Fibroblast of lung (primary cell): ENCODE data around the gene EWSR1. TPM values are rescaled to one million over a fixed set of nuclear protein-coding genes. Genes with fewer than 3 reads are reported as not detected.
A peak's percentile ranks its signal among the peaks of the same experiment; 100 is the strongest.

Experiments used
- DNase-seq, 2 donors: peaks; one replicate each; pipeline versions ENCODE4 v3.0.0 to v3.0.0-alpha.2; 2010; ENCODE audit warnings: low read depth in 2 of 2
- H2AFZ ChIP-seq: 2 replicates; pipeline ENCODE4 v1.5.1; 2012; ENCODE audit warnings: low read length, control low read depth, inconsistent platforms
- H3K27ac ChIP-seq: 2 replicates; pipeline ENCODE4 v1.5.1; 2011; ENCODE audit warnings: low read length, control low read depth; ENCODE audit not compliant: insufficient read depth
- H3K27me3 ChIP-seq: 2 replicates; pipeline ENCODE4 v1.5.1; 2011; ENCODE audit warnings: mild to moderate bottlenecking, low read length; ENCODE audit not compliant: control insufficient read depth, insufficient read depth
- H3K36me3 ChIP-seq: 2 replicates; pipeline ENCODE4 v1.5.1; 2011; ENCODE audit warnings: low read length; ENCODE audit not compliant: control insufficient read depth, insufficient read depth
- H3K4me1 ChIP-seq: 2 replicates; pipeline ENCODE4 v1.5.1; 2011; ENCODE audit warnings: low read length; ENCODE audit not compliant: control insufficient read depth, insufficient read depth; ENCODE audit errors: extremely low read depth
- H3K4me2 ChIP-seq: 2 replicates; pipeline ENCODE4 v1.5.1; 2011; ENCODE audit warnings: low read length, control low read depth; ENCODE audit not compliant: insufficient read depth; ENCODE audit errors: extremely low read depth
- H3K4me3 ChIP-seq, 4 experiments: fragments of 200-600 bp in 1 of 4; sonication (generic) in 1 of 4; replicated peaks in 1 of 4; 2 replicates each; pipeline ENCODE4 v1.5.1; 2011 to 2016; ENCODE audit warnings: low read length in 4 of 4, low read depth in 3 of 4, mild to moderate bottlenecking in 3 of 4, control low read depth in 2 of 4, inconsistent platforms in 1 of 4, mixed read lengths in 1 of 4; ENCODE audit not compliant: insufficient read depth in 1 of 4; ENCODE audit errors: control extremely low read depth in 1 of 4
- H3K79me2 ChIP-seq: 2 replicates; pipeline ENCODE4 v1.5.1; 2012; ENCODE audit warnings: mild to moderate bottlenecking, low read length, inconsistent platforms; ENCODE audit not compliant: control insufficient read depth, insufficient read depth
- H3K9ac ChIP-seq: 2 replicates; pipeline ENCODE4 v1.5.1; 2011; ENCODE audit warnings: mild to moderate bottlenecking, low read length, control low read depth; ENCODE audit not compliant: insufficient read depth
- H3K9me3 ChIP-seq: 2 replicates; pipeline ENCODE4 v1.5.1; 2012; ENCODE audit warnings: low read depth, low read length; ENCODE audit not compliant: control insufficient read depth, insufficient read depth
- H4K20me1 ChIP-seq: 2 replicates; pipeline ENCODE4 v1.5.1; 2011; ENCODE audit warnings: low read length; ENCODE audit not compliant: control insufficient read depth, insufficient read depth; ENCODE audit errors: extremely low read depth
- CTCF ChIP-seq, 2 donors: IDR thresholded peaks in 1 of 2; conservative IDR thresholded peaks in 1 of 2; 1 replicate in 1 of 2; 2 replicates in 1 of 2; pipeline ENCODE4 v1.5.1; 2011 to 2012; ENCODE audit warnings: low read length in 2 of 2, control low read depth in 1 of 2, inconsistent platforms in 1 of 2, low read depth in 1 of 2, mild to moderate bottlenecking in 1 of 2
- EZH2 ChIP-seq: IDR thresholded peaks from 2 replicates; pipeline ENCODE4 v1.5.1; 2012; ENCODE audit warnings: low read length, control low read depth, mild to moderate bottlenecking; ENCODE audit errors: missing control alignments
- polyA plus RNA-seq, 2 donors: library from polyadenylated mRNA; depleted of rRNA in 1 of 2; stranded (reverse) in 1 of 2; unstranded in 1 of 2; fragments of >200 nt; gene quantifications; 2 replicates each; pipeline ENCODE4 v1.2.1, GENCODE V29; 2011 to 2012; ENCODE audit warnings: missing spikeins in 1 of 2
- total RNA-seq: library from RNA; depleted of rRNA; stranded (reverse); fragments of >200 nt; gene quantifications from 2 replicates; pipeline ENCODE4 v1.2.1, GENCODE V29; 2014

EWSR1 gene
- total and polyA plus RNA-seq, 2 donors (not counting 1 experiment from before 2014, with no cell fraction given): 150 to 172 TPM

DNA sequence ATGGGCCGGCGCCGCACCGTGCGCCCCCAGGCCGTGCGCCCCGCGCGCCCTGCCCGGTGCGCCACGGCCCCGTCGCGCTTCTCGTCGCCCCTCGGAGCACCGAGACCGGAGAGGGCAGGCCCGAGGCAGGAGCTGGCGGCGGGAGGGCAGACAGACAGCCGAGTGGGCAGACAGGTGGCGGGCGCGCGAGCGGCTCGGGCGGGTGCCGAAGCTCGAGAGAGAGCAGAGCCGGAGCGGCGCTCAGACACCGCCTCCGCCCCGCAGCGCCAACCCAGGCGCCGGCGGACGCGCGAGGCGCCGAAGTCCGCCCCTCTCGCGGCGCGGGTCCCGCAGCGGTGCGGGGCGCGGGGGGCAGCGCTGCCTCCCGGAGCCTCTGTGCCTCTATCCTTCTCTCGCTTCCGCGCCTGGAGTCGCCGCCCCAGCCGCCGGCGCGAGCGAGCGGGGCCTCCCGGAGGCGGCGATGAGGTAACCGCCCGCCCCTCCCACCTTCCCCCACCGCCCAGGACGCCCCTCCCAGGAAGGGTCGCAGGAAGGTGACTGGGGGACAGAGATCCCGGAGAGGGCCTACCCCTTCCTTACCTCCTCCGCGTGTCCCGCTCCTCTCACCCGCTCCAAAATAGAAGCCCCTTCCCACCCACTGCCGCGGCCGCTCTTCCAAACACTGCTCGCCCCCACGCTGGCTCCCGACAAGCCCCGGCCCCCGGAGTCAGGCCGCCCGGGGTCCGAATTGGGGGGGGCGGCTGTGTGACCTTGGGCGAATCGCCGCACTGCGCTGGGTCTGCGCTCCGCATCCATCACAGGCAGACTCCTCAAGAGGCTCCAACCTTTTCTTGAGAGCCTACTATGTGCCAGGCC lies 47.4 kb downstream of the EWSR1 start, which contains the start of gene RASL10A:
Gene RASL10A, minus strand, starts transcription at position 412 of the 855 bp plus-strand sequence. CDS start 451 bp downstream, outside the sequence.
- peaks cover 34% of the 10 kb centered on the region for H3K27me3 ChIP-seq
- no peaks in the 10 kb centered on the region for H4K20me1 ChIP-seq
- no peak within 1 kb of the TSS for H3K27ac ChIP-seq
- no peak within 1 kb of the TSS for H2AFZ ChIP-seq
- no peak for DNase-seq
- H3K9ac ChIP-seq: no peak within 1 kb of the TSS
- H3K4me2 ChIP-seq: no peak within 1 kb of the TSS
- TF ChIP-seq CTCF (conservative IDR thresholded peaks at IDR 0.05 in 1 of 2, IDR thresholded peaks at IDR 0.05 in 1 of 2; ENCODE audit: low read depth in 1 of 2, low read length in 2 of 2): no peak
- no peaks in the 10 kb centered on the region for H3K79me2 ChIP-seq
- peaks cover 6% of the 10 kb centered on the region for H3K4me1 ChIP-seq
- H3K36me3 ChIP-seq: peaks cover 6% of the 10 kb centered on the region
- no peak within 1 kb of the TSS for H3K4me3 ChIP-seq
- no peaks in the 10 kb centered on the region for H3K9me3 ChIP-seq

GRCh38 chr22:29316141-29316828 lies 48.2 kb downstream of the EWSR1 start:
- no peaks in the 10 kb centered on the region for H3K9me3 ChIP-seq
- H3K27ac ChIP-seq: no peak overlapping the region
- no peak overlapping the region for H3K4me3 ChIP-seq
- peaks cover 6% of the 10 kb centered on the region for H3K36me3 ChIP-seq
- no peaks in the 10 kb centered on the region for H3K79me2 ChIP-seq
- no peak overlapping the region for H2AFZ ChIP-seq
- peaks cover 3% of the 10 kb centered on the region for H3K4me1 ChIP-seq
- no peak overlapping the region for H3K4me2 ChIP-seq
- TF ChIP-seq EZH2 (peak; percentile 72), CTCF (conservative IDR thresholded peaks at IDR 0.05 in 1 of 2, IDR thresholded peaks at IDR 0.05 in 1 of 2; ENCODE audit: low read depth in 1 of 2, low read length in 2 of 2) (no peak)
- H3K9ac ChIP-seq: no peak overlapping the region
- H3K27me3 ChIP-seq: peaks cover 34% of the 10 kb centered on the region
- no peaks in the 10 kb centered on the region for H4K20me1 ChIP-seq
- no peak for DNase-seq

DNA sequence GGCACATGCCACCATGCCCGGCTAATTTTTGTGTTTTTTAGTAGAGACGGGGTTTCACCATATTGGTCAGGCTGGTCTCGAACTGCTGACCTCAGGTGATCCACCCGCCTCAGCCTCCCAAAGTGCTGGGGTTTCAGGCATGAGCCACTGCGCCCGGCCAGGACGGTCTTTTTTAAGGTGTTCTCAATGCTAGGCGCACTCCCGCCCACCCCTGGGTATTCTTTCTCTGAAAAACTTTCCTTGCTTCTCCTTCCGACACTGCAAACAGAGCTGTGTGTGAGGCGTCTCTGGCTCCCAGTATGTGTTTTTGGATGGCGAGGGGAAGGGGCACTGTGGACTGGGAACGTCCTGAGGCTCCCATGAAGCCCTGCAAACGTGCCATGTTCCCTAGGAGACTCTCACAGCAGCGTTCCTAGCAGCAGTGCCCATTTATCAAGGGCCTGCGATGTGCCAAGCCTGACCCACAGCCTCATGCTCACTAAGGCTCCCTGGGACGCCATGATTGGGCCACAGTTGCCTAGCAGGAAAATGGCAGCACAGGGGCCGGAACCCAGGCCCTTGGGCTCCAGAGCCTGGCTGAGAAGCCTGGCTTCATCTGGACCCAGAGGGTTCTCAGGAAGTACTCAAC lies 49.9 kb downstream of the EWSR1 start:
- Histone ChIP-seq H3K79me2 (no peaks in the 10 kb centered on the region), H4K20me1 (no peaks in the 10 kb centered on the region), H3K27ac (no peak overlapping the region), H3K36me3 (no peaks in the 10 kb centered on the region), H3K4me1 (no peaks in the 10 kb centered on the region), H3K9me3 (no peaks in the 10 kb centered on the region), H3K4me3 (no peak overlapping the region), H3K9ac (no peak overlapping the region), H3K4me2 (no peak overlapping the region), H2AFZ (no peak overlapping the region), H3K27me3 (peaks cover 34% of the 10 kb centered on the region)
- DNase-seq: no peak
- TF ChIP-seq EZH2: no peak
- no peak for TF ChIP-seq CTCF (conservative IDR thresholded peaks at IDR 0.05 in 1 of 2, IDR thresholded peaks at IDR 0.05 in 1 of 2; ENCODE audit: low read depth in 1 of 2, low read length in 2 of 2)
